Cardiac muscle cell (in vitro differentiated cells and primary cell): ENCODE measurements around the gene PRPF4. TPM values are rescaled to one million over a fixed set of nuclear protein-coding genes. Genes with fewer than 3 reads are reported as not detected.

Experiments used
- DNase-seq, 2 donors: peaks; one replicate each; pipeline versions ENCODE4 v3.0.0 to v3.0.0-alpha.2; 2010 to 2017; ENCODE audit warnings: low read depth in 1 of 2, low spot score in 1 of 2
- H3K27ac ChIP-seq: fragments of 200-600 bp; sonication (generic); 2 replicates; pipeline ENCODE4 v1.5.1; 2016
- H3K27me3 ChIP-seq: fragments of 200-600 bp; sonication (generic); 2 replicates; pipeline ENCODE4 v1.6.0; 2016; ENCODE audit warnings: control low read depth
- H3K36me3 ChIP-seq: fragments of 200-600 bp; sonication (generic); 2 replicates; pipeline ENCODE4 v1.5.1; 2016; ENCODE audit warnings: control low read depth
- H3K4me1 ChIP-seq: fragments of 200-600 bp; sonication (generic); 2 replicates; pipeline ENCODE4 v1.8.1; 2017; ENCODE audit warnings: low read depth, mild to moderate bottlenecking, mixed run types
- H3K4me3 ChIP-seq: fragments of 200-600 bp; sonication (generic); 2 replicates; pipeline ENCODE4 v1.5.1; 2016; ENCODE audit warnings: mild to moderate bottlenecking
- H3K9me3 ChIP-seq: fragments of 200-600 bp; sonication (generic); 2 replicates; pipeline ENCODE4 v1.5.1; 2017; ENCODE audit warnings: low read depth, mild to moderate bottlenecking, control low read depth
- polyA plus RNA-seq: library from polyadenylated mRNA; unstranded; fragments of >200 nt; fragmentation: Nextera tagmentation; extraction: Ambion mirVana; gene quantifications from 2 replicates; pipeline ENCODE4 v1.2.1, GENCODE V29; 2016
- total RNA-seq: library from RNA; depleted of rRNA; stranded (reverse); fragments of >200 nt; gene quantifications from 2 replicates; pipeline ENCODE4 v1.2.3, GENCODE V29; 2016
- TF ChIP-seq, protein P1 (sequence below): IDR thresholded peaks from 2 replicates; pipeline ENCODE4 v1.5.1; 2012; ENCODE audit warnings: low read depth, mild to moderate bottlenecking, low read length

Gene PRPF4
- total and polyA plus RNA-seq, 2 experiments from 2014 or later: 20.6 to 30.6 TPM

DNA sequence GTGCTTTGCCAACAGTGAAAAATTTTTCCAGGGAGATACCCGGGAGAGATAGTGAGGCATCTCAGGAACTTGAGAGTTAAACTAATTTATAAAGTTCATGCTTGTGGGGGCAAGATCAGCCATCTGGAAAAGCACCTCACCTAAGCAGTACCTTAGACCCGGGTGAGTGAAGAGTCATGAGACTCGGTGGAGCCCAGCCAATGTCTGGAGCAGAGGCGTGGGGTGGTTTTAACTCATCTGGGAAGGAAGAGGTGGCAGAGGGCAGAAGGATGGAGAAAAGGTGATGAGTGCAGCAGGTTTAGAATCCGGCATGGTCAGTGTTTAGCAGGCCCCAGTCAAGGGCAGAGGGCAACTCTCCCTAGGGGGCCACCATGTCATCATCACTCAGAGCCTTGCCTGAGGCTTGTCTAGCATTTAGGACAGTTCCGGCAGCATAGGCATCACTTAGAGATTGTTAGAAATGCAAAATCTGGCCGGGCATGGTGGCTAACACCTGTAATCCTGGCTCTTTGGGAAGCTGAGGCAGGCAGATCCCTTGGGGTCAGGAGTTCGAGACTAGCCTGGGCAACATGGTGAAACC is 32.0 kb downstream of the PRPF4 start:
- no peaks in the 10 kb centered on the region for H3K4me1 ChIP-seq
- no peak for DNase-seq
- no peaks in the 10 kb centered on the region for H3K9me3 ChIP-seq
- H3K36me3 ChIP-seq: no peaks in the 10 kb centered on the region
- TF ChIP-seq, protein P1, sequence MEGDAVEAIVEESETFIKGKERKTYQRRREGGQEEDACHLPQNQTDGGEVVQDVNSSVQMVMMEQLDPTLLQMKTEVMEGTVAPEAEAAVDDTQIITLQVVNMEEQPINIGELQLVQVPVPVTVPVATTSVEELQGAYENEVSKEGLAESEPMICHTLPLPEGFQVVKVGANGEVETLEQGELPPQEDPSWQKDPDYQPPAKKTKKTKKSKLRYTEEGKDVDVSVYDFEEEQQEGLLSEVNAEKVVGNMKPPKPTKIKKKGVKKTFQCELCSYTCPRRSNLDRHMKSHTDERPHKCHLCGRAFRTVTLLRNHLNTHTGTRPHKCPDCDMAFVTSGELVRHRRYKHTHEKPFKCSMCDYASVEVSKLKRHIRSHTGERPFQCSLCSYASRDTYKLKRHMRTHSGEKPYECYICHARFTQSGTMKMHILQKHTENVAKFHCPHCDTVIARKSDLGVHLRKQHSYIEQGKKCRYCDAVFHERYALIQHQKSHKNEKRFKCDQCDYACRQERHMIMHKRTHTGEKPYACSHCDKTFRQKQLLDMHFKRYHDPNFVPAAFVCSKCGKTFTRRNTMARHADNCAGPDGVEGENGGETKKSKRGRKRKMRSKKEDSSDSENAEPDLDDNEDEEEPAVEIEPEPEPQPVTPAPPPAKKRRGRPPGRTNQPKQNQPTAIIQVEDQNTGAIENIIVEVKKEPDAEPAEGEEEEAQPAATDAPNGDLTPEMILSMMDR: no peak
- no peaks in the 10 kb centered on the region for H3K27me3 ChIP-seq
- no peak overlapping the region for H3K4me3 ChIP-seq
- H3K27ac ChIP-seq: no peak overlapping the region

DNA sequence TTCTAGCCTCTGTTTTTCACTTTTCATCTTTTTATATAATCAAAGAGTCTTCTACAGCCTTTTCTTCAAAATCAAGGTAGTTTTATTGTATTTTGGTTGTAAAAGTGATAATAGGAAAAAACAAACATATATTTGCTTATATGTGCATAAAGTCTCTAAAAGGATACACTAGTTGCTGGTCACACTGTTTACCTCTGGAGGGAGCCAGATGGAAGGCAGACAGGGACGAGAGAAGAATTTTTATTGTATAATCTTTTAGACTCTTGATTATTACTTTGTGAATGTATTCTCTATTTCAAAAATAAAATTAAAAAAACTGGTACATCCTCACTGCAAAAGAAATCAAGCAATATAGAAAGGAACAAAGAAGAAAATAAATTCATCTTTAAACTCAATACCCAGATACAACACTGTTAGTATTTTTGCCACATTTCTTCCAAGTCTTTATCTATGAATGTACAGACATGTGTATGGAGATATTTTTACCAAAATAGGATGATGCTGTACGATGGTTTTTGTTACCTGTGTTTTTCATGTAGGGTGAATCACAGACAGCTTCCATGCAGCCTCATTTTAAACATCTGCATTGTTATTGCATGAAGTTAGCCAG is 33.9 kb downstream of the PRPF4 start:
- DNase-seq: peak; percentile 43 to 69
- no peak overlapping the region for H3K27ac ChIP-seq

DNA sequence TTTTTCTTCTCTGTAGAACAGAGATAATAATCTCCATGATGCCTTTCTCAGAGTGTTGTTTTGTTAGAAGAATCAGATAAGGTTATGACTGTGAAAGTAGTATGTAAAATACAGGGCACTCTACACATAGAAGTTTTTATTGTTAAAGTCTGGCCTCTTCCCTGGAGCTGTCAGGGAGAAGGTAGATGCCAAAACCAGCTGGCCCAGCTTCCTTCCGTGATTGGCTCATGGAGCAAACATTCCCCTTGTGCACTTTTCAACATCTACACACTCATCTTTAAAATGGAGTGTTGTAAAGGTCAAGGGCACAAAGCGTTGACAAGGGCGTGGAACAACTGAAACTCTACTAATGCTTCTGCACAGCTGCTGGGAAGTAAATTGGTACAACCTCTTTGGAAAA is 35.1 kb downstream of the PRPF4 start:
- DNase-seq: peak; percentile 12 to 19

More for the DNA sequence above, 33.9 kb downstream of the PRPF4 start:
- H3K27me3 ChIP-seq: no peaks in the 10 kb centered on the region
- no peak overlapping the region for H3K4me3 ChIP-seq
- no peaks in the 10 kb centered on the region for H3K4me1 ChIP-seq
- TF ChIP-seq, protein P1: peak; percentile 79
- no peaks in the 10 kb centered on the region for H3K9me3 ChIP-seq
- H3K36me3 ChIP-seq: no peaks in the 10 kb centered on the region

DNA sequence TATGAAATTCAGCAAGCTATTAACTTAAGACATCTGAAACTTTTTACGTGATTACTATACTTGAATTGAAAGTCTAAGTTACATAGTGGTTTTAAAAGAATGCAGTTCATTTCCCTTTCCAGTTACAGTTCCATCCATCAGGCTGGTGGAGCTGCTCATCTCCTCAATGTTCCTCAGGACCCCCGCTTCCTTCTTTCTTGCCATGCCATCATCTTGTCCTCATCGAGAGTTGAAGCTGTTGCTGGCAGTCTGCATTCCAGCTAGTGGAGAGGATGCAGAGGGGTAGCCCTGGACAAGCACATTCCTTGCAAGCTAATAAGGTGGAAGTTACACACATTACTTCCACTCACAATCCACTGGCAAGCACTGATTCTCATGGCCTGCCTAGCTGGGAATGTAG is 36.5 kb downstream of the PRPF4 start:
- H3K36me3 ChIP-seq: no peaks in the 10 kb centered on the region
- H3K4me1 ChIP-seq: no peaks in the 10 kb centered on the region
- no peak for DNase-seq
- H3K9me3 ChIP-seq: no peaks in the 10 kb centered on the region
- H3K27me3 ChIP-seq: no peaks in the 10 kb centered on the region
- TF ChIP-seq, protein P1: no peak
- no peak overlapping the region for H3K4me3 ChIP-seq
- H3K27ac ChIP-seq: no peak overlapping the region

More for the DNA sequence above, 35.1 kb downstream of the PRPF4 start:
- H3K4me1 ChIP-seq: no peaks in the 10 kb centered on the region
- no peaks in the 10 kb centered on the region for H3K36me3 ChIP-seq
- no peaks in the 10 kb centered on the region for H3K9me3 ChIP-seq
- TF ChIP-seq, protein P1: no peak
- H3K27me3 ChIP-seq: no peaks in the 10 kb centered on the region
- H3K4me3 ChIP-seq: no peak overlapping the region
- no peak overlapping the region for H3K27ac ChIP-seq

DNA sequence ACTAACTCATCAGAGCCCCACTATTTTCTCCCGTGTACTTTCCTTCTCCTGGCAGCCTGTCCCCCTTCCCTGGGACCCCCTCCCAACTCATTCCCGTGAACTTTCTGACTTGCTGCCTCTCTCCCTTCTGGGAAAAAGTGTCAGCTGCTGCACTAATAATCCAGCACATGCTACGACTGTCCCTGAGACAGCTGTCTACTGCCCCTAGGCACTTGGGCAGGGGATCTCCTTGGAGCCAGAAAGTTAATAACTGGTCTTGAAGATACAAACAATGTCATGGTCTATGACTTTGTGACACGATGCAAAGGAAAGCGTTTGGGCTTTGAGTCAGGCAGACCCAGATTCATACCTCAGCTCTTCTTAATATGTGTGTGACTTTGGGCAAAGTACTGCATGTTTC is 37.8 kb downstream of the PRPF4 start:
- H3K27ac ChIP-seq: no peak overlapping the region

More for the DNA sequence above, 37.8 kb downstream of the PRPF4 start:
- Histone ChIP-seq H3K4me1 (no peaks in the 10 kb centered on the region), H3K9me3 (no peaks in the 10 kb centered on the region), H3K27me3 (no peaks in the 10 kb centered on the region), H3K36me3 (no peaks in the 10 kb centered on the region), H3K4me3 (no peak overlapping the region)
- DNase-seq: no peak
- TF ChIP-seq, protein P1: no peak
